GM21723 (cell line): ENCODE measurements around the gene HOXC10.
A peak's percentile ranks its signal among the peaks of the same experiment; 100 is the strongest.

ENCODE experiments used
- ATAC-seq: cut with Tn5 transposase; IDR thresholded peaks from one replicate; pipeline ENCODE4 v1.9.1; 2021; ENCODE audit warnings: mild to moderate bottlenecking, moderate library complexity; ENCODE audit not compliant: unreplicated experiment

Gene HOXC10

DNA sequence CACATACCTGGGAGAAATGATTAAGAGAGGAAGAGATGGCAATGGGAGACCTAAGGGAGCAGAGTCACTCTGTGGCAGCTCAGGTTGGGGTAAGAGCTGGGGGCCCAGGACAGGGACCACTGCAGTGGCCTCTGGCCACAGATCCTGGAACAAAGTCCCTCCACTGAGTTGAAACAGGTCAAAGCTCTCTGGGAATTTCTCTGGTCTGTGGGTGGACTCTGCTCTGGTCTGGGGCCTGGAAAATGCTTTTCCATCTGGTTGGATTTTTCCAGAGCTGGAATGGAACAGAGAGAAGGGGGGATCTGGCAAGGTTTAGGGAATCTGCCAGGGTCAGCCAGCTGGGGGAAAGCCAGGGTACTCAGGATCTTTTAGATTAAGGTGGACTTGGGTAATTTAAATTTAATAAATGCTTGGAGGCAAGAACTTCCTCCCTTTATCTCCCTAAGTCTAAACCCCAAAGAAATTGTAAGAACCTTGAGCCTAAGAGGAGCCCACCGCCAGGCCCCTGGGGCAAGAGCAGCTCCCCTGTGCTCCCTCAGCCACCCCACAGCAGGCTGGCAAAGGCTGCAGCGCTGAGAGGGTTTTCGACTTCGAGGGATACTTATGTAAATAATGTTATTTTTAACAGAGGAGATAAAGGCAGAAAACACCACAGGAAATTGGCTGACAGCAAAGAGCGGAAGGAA lies 3.7 kb downstream of the HOXC10 start:
- no peak for ATAC-seq

- ATAC-seq = peak; percentile 52
These were observed 4.5 kb downstream of the HOXC10 start for GRCh38 chr12:53989227-53990113.

DNA sequence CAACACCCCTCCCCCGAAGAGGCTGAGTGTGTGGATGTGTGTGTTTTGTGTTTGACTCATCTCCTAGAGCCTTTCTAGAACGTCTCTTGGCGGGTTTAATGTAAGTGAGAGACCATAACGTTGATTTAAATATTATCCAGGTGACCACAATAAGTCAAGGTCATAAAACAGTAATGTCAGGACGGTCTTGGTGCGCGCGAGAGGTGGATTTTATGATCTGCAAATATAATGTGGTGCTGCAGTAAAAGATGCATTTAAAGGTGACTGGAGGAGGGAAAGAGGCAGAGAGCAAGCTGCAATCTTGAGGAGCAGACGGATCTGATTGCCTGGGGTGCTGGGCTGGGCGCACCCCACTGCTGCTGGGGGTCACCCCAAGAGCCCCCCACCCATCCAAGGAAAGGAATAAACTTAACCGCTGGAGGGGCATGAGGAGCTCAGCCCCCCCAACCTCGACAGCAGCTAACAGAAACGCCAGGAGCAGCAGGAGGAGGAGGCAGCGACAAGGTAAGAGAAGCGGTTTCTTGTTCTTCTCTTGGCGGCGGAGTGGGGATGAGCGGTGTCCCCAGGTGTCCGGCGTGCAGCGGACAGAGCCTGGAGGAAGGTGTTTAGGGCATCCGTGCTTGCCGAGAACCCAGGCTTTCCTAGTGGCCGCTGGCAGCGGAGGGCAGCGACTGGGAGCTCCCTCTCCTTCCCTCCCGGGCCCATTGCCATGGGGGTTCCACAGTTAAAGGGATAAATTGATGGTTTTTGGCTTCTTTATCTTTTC lies 5.5 kb downstream of the HOXC10 start:
- no peak for ATAC-seq

DNA sequence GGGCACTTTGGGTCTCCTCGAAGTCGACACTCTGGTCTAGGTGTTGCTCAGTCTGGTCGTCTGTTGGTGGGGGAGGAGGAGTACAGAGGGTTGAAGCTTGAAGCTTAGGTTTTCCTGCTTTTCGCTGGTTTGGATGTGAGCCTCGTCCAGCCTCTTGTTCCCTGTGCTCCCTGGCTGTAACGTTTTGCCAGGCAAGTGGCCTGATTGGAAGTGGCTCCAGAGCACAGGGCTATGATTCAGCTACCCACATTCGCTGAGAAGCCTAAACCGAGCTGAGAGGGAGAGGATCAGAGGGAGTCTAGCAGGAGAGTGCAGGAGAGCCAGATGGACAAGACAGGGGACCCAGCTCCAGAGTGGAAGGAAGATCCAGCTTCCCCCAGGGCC lies 6.1 kb downstream of the HOXC10 start:
- no peak for ATAC-seq

DNA sequence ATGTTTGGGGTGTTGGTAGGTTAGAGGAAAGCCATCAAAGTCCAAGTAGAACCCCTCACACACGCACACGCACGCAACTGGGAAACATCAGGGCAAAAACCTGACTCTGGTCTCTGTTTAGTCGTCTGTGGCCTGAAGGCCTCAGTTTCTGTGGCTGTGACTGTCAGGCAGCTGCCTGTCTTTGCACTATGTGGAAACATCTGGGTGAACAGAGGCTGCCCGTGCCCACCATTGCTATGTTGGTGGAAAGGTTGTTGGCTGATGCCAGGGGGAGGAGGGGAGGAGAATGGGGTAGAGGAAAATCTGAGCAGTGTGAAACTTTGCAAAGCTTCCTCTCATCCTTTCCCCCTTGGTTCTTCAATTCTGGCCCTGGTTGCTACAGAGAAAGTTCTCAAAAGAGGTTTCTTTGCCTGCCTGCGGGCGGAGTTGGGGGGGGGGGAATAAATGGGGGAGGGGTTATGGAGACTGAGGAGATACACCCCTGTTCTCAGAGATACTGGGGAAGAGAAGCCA lies 7.5 kb downstream of the HOXC10 start:
- no peak for ATAC-seq

GRCh38 chr12:53993162-53994008 lies 8.4 kb downstream of the HOXC10 start:
- ATAC-seq = no peak

- no peak for ATAC-seq
These were observed 9.0 kb downstream of the HOXC10 start for GRCh38 chr12:53994009-53994263.

DNA sequence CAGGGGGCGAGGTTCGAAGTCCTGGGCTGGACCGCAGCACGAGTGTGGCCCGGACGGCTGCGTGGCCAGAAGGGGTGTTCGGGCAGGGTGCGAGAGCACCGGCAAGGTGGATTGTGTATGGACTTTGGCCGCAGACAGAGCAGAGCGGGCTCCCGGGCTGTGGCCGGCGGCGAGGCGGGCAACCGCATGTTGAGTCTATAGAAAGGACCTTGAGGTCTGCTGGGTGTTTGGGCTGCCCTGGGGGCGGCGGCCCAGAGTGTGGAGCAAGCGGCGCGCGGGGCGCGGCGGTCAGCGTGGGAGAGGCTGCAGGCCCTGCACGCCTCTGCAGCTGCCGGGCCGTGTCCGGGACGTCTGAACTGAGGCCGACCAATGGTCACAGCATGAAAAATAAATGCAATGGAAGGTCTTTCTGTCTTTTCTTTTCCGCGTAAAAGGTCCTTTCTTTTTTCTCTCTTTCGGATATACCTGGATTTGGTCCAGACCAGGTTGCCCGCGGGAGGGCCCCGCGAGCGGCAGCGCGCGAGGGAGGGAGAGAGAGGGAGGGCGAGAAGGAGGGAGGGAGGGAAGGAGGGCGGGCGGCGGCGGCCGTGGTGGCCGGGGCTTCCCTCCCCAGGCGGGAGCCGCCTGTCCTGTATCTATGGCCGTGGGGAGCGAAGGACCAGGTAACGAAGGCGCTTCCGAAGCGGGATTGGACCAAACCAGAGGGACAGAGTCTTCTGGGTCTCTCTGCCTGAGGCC lies 9.5 kb downstream of the HOXC10 start:
- no peak for ATAC-seq

- no peak for ATAC-seq
These were observed 10.0 kb downstream of the HOXC10 start for GRCh38 chr12:53995002-53995377.

- no peak for ATAC-seq
These were observed 10.7 kb downstream of the HOXC10 start for GRCh38 chr12:53995378-53996239.

GRCh38 chr12:53996240-53997203 lies 11.6 kb downstream of the HOXC10 start:
- no peak for ATAC-seq

DNA sequence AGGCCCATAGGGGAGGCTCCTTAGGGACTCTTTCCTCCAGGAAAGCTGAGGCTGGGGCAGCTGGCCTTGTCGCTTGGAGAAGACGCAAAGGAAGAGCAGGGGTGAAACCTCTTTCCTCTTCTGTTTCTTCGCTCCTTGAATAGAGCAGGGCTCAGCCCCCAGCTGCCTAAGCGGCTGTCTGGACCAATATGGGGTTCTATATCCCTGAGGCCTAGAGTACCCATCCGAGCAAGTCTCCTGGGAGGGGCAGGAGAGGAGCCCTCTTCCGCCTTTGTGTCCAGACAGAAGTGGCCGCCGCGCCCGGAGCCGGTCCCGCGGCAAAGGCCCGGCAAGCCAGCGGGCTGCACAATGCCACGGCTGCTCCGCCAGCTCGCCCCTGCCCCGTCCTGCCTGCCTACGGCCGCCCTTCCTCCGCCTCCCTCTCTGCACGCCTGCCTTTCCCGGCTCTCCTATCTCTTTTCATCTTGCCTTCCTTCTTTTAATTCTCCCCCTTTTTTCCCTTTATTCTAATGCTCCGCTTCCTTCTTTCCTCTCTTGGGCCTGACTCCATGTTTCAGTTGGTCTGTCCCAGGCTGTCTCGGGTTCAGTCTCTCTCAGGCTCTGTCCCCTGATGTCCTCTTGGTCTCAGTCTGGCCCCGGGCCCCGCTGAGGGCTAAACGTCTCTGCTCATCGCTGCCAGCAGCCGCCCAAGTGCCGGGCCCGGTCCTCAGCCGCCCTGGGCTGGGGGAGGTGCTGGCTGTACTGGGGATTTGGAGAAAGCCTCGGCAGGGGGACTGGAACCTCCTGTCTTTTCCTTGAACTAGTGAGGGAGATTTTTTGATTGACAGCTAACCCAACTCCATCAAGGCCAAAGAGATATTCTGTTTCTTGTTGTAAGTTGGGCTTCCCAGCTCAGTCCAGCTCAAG lies 12.5 kb downstream of the HOXC10 start:
- ATAC-seq = no peak

- ATAC-seq = no peak
These were observed 13.4 kb downstream of the HOXC10 start for GRCh38 chr12:53998110-53998899.

DNA sequence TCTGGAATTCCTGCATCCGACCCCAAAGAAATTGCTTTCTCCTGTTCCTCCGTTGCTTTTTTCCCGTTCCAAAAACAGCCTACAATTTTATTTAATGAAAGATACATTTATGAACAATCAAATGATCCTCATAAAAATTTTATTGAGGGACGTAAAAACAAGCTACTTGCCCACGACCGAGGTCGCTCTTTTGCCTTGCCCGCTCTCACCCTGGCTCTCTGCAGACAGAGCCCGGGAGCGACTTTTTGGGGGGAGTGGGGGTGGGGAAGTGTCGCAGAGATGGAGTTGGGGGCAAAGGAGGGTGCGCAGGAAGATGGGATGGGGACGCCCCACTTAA lies 13.9 kb downstream of the HOXC10 start:
- ATAC-seq = no peak

GRCh38 chr12:53999559-54000115 lies 14.7 kb downstream of the HOXC10 start:
- no peak for ATAC-seq
